ENCODE data around the gene HSPBAP1. TPM values are rescaled to one million over a fixed set of nuclear protein-coding genes. Genes with fewer than 3 reads are reported as not detected.
"Not testable (repeated sequence)": the region's sequence is repeated elsewhere in the genome, so short reads cannot be mapped to it uniquely, and the experiment has no call there.

The HSPBAP1 gene
- total RNA-seq, 1 experiment from 2014 or later: 18.1 TPM

DNA sequence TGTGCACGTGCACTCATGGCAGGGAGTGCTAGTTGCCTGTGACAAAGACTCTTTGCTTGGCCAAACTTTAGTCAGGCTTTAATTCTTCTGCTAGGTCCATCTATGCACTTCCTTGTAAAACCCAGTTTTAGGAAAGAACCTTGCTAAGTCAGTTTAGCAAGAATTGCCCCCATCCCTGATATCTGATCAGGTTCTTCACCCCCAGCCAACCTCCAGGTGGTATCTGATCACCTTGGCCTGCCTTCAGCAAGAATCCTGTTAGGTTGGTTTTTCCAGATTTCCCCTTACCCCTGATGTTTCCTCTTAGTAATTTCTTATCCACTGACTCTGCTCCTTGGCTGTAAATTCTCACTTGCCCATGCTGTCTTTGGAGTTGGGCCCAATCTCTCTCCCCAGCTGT lies 8.4 kb downstream of the HSPBAP1 start:
- no peak for DNase-seq (ENCODE audit: low read depth)

DNA sequence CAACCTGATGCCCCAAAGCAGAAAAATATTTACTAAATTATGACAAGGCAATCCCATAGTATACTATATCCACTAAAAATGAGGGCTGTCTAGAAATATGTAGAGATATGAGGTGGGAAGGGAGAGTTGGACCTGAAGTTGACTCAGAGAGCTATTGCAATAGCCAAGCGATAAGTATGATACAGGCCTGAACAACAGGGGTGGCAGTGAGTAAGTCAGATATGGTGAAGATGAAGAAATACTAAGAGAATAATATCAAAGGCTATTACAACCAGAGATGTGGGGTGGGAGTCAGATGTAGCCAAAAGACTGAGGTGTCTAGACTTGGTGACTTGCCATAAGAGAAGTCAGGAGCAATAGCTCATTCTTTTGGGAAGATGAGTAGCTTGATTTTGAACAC lies 9.2 kb downstream of the HSPBAP1 start:
- no peak for DNase-seq (ENCODE audit: low read depth)

DNA sequence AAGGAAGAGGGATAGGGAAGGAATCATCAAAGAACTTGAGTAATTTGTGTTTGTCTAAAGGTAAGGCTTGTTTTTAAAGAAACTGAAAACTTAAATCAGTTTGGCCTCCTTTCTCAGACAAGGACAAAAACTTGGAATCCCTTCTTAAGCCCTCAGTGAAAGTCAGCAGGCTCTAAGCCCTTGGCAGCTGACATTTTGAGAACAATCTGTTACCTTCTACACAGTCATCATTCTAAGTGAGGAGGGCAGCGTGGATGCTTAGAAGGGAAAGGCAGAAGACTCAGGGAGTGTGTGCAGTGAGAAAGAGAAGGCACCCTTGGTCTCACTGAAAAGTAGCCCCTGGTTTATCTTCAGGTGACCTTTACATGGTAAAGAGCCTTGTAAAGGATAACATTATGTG lies 10.8 kb downstream of the HSPBAP1 start:
- no peak for DNase-seq (ENCODE audit: low read depth)

DNA sequence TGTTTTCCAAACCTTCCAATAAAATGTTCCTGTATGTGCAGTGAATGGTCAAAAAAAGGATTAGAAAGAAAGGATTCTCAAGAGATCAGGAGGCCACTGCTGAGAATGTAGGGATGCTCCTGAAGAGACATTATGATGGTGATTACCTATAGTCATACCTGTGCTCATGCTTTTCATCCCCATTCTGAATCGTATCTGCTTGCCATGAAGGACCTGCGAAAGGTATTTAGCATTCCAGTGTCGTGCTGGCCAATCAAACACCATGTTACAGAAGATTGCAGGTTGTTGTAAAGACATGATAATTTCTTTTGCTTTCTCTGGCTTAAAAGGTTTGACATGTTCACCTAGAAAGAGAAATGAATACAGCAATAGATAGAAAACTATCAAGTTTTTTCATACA lies 16.1 kb downstream of the HSPBAP1 start:
- DNase-seq (ENCODE audit: low read depth): no peak

DNA sequence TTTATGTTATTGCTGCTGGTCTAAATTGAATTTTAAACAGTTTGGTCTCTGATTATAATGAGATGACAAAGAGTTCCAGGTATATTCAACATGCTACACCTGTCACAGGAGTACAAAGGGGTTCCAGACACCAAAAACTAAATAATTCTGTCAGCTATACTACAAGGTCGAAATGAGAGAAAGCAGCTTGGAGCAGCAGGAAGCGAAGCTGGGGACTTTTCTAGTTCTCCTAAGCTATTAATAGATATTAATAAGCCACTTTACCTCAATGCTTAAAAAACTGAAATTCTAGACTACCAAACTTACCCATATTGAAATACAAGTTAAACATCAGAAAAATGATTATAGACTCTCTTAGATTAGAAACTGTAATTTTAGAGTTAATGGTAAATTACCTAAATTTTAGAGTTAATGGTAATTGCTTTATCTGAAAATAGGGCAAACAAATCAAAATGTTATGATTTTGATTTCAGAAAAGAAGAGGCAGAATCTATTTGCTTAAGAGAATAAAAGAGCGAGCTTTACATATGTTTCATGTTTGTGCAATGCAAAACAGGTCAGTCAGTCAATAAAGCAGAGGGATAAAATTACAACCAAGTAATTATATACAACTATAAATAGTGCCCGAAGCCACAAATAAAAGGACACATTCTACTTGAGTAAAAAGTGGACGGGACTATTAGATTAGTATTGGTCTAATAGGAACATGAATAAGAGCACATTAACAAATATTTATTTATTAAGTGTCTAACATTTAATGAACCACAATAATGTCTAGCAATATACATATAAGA lies 16.8 kb downstream of the HSPBAP1 start:
- no peak for DNase-seq (ENCODE audit: low read depth)

DNA sequence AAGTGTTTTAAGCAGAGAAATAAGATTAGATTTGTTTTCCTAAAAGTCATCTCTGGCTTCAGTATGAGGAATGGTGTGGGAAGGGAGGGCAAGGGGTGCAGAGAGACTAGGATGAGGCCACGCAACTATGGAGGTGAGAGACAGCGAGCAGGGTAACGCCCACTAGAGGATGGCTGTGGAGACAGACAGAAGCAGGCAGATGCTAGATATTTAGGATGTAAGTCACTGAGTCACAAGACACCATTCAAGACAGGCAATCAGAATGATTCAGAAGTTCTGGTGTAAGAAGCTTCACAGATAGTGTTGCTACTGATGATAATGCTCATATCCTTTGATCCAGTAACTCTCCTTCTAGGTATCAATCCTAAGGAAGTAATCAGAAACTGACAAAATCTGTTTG lies 19.1 kb downstream of the HSPBAP1 start:
- DNase-seq (ENCODE audit: low read depth): peak; percentile 62

DNA sequence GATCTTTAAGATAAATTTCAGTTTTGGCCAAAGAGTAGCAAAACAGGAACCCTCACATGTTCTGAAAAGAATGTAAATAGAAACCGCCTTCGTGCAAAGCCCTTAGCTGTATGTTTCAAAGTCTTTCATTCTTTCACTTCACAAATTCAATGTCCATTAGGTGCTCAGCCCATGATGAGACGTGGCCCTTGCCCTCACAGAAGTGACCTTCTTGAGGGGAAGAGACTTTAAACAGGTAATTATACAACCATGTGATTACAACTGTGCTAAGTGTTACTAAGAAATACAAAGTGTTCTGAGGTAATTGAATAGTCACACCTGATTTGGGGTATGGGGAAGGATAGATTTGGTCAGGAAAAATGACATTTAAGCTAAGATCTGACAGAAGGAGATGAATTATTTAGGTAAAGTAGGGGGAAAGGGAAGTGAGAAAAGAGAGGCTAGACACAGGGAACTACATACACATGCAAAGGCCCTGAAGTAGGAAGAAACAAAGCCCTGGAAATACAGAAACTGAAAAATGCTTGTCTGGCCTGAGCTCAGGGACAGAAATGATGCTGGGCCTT lies 19.6 kb downstream of the HSPBAP1 start:
- DNase-seq (ENCODE audit: low read depth): no peak

DNA sequence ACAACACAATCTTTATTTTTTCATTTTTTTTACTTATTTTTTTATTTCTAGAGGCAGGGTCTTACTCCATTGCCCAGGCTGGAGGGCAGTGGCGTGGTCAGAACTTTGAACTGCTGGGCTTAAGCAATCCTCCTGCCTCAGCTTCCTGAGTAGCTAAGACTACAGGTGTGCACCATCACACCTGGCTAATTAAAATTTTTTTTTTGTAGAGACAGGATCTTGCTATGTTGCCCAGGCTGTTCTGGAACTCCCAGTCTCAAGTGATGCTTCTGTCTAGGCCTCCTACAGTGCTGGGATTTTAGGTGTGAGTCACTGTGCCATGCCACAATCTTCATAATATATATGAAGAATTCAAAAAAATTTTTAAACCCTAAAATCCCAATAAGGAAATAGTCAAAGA lies 20.8 kb downstream of the HSPBAP1 start:
- DNase-seq (ENCODE audit: low read depth): no peak

DNA sequence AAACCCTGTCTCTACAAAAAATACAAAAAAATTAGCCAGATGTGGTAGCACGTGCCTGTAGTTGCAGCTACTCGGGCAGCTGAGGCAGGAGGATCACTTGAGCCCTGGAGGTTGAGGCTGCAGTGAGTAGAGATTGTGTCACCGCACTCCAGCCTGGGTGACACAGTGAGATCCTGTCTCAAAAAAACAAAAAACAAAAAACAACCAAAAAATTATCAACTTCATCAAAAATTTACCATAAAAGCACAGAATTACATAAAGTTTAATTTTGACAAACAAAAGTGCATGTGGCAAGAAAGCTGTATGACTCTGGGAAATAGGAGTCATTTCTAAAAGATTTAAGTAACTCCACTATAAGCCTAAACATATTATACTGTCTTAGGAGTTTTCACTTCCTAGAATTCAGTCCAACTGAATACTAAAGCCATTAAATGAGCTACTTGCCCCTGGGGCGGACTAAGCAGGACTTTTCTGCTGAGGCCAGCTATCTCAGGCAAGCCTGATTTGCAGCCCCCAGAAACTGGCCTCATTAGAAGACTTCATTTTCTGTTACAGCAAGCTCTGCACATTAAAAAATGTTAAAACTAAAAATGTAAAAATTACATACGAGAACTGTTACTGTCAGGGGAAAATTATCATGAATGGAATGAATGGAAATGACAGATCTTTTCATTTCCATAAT lies 23.0 kb downstream of the HSPBAP1 start:
- DNase-seq (ENCODE audit: low read depth): no peak

DNA sequence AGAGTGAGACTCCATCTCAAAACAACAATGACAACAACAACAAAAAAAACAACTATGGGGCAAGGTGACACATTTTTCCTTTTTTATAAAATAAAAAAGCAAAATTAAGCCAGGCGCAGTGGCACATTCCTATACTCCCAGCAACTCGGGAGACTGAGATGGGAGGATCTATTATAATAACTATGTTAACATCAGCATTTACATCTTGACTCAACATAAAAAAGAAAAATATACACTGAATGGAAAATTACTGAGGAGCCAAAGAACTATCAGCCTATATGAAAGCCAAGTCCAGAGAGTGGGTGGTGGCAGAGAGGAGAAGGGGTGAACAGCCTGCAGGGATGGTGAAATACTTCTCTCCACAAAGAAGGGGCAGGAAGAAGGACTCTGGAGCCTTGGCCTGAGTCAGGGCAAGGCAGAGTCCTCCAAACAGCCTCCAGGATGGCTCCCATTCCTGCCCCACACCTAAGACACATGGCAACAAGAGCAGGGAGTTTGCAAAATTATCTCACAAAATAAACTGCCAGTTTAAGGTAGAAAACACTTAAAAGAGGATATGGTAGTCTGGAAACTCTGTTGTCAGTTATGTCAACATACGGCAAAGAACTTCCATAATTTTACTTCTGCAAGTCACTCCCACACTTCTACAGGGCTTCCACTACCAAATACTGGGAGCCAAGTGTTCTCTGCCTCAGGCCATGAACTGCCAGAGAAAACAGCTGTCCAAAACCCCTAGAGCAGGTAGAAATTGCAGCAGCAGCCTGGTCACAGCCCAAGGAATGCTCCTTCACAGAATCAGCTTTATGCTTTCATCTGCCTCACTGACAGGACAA lies 25.9 kb downstream of the HSPBAP1 start:
- DNase-seq (ENCODE audit: low read depth): no peak

DNA sequence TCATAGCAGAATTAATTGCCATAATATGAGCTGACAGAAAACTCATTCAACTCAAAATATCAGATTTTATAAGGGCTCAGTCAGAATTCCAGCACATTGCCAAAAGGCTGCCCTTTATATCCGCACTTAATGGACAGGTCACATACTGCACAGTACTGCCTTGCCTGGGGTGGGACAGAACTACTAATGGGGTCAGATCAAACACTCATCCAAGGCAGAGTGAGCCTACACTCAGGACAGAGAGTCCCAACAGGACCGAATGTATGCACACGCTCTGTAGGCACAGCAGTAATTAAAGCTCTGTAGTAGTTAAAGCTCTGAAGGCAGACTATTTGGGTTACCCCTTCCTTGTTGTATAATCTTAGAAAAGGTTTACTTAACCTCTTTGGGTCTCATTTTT lies 27.2 kb downstream of the HSPBAP1 start:
- DNase-seq (ENCODE audit: low read depth): no peak

DNA sequence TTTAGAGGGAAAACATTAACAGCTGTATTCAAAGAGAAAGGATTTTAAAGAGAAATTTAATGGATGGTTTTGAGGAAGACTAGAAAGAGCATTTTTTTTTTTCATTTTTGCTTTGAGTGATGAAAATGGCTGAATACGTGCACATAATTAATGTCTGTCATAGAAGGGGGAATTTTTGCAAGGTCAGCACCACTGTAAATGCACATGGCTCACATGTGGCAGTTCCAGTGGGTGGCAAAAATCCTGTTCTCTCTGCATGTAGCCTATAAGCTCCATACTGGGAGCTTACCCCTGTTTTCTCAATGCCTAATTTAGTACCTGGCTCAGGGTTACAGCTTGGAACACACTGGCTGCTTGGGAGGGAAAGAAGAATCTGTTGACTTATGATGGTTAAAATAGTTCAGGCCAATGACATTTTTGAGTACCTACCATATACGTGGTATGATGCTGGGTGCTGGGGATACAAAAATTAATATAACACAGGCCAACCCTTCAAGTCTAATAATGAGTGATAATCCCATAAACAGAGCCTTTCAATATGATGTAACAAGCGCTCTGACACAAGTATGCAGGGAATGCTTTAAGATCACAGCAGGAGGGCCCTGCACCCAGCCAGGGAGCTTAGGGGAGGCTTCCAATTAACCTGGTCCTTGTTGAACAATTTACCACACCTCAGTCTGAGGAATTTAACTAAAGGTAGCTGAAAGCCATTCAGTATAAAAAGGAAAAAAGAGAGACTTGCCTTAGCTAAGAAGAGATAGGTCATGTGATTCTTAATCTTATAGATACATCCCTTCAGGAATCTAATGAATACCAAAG lies 33.0 kb downstream of the HSPBAP1 start:
- DNase-seq (ENCODE audit: low read depth): no peak

DNA sequence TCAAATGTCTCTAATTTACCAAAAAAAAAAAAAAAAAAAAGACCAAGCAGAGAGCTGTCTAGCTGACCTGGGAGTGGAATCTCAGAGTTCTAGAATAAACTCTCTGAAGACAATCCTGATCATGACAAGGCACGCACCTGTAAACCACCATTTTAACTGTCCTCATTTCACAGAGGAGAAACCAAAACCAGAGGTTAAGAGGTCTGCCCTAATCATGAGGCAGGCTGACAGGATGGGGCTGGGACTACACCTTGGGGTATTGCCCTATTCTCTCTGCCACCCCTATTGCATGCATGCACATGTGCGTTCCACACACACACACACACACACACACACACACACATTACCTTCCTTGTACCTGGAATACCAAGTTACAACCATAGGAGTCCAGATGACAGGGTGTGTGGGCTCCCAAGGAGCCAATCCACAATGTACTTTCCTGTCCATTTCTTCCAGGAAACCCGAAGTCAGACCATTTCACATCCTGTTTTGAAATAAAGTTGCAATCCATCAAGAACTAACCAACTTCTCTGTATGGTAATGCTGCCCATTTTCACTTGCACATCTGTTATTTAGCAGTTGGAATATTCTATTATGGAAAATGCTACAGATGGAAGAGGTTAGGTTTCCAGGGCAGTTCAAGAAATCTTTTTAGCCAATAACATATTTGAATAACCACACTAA lies 34.6 kb downstream of the HSPBAP1 start:
- no peak for DNase-seq (ENCODE audit: low read depth)

DNA sequence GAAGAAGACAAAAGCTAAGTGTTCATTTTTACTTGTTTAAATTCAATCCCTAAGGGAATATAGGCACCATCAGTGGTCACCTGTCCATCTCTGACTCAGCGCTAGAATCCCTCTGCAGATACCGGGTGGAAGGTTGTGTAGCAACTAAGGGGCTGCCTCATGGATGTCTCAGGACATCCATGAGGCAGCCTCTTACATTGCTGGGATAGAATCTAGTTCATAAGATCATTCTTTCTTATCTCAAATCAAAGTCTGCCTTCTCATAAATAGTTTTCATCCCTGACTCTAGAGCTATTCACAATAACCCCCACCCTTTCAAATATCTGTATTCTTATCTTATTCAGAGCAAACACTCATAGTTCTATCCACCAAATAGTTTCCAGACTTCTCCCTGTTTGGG lies 38.1 kb downstream of the HSPBAP1 start:
- DNase-seq (ENCODE audit: low read depth): no peak

DNA sequence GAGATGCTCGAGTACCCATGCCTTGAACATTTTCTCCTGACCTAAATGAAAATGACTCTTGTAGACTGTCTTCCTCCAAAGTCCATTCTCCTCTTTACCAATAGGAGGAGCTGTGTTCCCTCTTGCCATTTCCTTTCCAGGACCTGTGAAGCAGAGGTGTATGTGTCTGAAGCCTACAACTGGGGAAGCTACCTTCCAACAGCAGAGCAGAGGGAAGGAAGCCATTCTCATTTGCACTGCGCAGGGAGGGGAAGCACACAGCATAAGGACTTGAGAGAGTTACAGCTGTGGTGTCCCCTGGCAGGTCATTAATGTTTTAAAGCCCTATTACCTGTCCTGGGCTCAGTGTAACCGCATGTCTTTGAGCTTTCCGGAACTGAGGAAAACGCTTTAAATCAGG lies 38.7 kb downstream of the HSPBAP1 start:
- DNase-seq (ENCODE audit: low read depth): peak; percentile 62

DNA sequence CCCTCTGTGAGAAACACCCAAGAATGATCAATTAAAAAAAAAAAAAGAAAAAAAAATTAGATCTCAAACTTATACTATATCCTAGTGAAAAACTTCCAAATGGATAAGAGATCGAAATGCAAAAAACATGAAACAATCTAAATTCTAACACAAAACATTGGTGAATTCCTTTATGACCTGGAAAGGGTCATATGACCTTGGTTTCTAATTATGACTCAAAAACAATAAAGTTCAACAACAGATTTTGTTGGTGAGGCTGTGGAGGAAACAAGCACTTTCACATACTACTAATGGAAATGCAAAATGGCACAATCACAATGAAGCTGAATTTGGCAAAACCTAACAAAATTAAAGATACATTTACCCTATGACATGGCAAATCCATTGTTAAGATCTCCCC lies 45.3 kb downstream of the HSPBAP1 start:
- no peak for DNase-seq (ENCODE audit: low read depth)

DNA sequence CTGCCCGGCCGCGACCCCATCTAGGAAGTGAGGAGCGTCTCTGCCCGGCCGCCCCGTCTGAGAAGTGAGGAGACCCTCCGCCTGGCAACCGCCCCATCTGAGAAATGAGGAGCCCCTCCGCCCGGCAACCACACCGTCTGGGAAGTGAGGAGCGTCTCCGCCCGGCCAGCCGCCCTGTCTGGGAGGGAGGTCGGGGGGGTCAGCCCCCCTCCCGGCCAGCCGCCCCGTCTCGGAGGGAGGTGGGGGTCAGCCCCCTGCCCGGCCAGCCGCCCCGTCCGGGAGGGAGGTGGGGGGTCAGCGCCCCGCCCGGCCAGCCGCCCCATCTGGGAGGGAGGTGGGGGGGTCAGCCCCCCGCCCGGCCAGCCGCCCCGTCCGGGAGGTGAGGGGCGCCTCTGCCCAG lies 46.3 kb downstream of the HSPBAP1 start:
- DNase-seq (ENCODE audit: low read depth): not testable (repeated sequence)

DNA sequence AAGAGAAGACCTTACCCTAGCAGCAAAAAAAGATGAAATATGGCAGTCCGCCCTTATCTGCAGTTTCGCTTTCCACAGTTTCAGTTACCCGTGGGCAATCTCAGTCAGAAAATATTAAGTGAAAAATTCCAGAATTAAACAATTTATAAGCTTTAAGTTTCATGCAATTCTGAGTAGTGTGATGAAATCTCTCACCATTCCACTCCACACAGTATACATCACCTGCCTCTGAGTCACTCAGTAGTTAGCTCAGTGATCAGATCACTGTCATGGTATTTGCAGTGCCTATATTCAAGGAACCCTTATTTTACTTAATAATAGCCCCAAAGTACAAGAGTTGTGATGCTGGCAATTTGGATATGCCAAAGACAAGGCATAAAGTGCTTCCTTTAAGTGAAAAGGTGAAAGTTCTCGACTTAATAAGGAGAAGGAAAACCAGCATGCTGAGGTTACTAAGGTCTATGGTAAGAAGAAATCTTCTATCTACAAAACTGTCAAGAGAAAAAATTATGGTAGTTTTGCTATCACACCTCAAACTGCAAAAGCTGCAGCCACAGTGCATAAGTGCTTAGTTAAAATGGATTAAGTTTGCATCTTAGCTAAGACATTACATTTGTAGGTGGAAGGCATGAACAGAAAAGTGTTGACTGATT lies 48.1 kb downstream of the HSPBAP1 start:
- peak; percentile 61 for DNase-seq (ENCODE audit: low read depth)

DNA sequence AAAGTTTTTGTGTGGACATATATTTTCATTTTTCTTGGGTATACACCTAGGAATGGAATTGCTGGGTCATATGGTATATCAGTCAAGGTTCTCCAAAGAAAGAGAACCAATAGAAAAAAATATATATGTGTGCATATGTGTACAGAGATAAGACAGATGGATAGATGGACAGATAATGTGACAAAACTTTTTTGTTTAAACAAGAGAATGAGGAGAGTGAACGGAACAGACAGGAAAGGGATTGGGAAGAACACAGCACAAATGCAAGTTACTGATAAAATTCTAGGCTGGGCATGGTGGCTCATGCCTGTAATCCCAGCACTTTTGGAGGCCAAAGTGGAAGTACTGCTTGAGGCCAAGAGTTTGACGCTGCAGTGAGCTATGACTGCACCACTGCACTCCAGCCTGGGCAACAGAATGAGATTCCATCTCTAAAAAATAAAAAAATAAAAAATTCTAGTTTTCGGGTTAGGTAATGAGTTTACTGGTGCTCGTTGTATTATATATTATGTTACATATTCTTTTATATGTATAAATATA lies 50.0 kb downstream of the HSPBAP1 start:
- DNase-seq (ENCODE audit: low read depth): no peak

DNA sequence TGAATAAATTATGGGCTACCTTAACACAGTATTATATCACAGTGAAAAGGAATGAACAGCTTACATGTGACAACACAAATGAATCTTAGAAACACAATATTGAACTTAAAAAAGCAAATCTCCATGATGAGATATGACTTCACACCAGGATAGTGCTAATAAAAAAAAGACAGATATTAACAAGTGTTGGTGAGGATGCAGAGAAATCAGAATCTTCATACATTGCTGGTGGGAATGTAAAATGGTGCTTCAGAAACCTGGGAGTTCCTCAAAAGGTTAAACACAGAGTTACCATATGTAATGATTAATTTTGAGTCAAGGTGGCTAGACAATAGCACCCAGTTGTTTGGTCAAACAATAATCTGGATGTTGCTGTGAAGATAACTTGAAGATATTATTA lies 51.4 kb downstream of the HSPBAP1 start:
- DNase-seq (ENCODE audit: low read depth): no peak
